Uterus (tissue), 4 donors: Measurements from ENCODE around the gene SDC1. TPM values are rescaled to one million over a fixed set of nuclear protein-coding genes. Genes with fewer than 3 reads are reported as not detected.

Experiments
- DNase-seq, 2 donors: peaks; one replicate each; pipeline ENCODE4 v3.0.0-alpha.2; 2019 to 2020
- H3K27ac ChIP-seq, 2 donors: fragments of 200-600 bp; sonication (generic); 1 replicate in 1 of 2; 2 replicates in 1 of 2; pipeline ENCODE4 v1.5.1; 2016 to 2018
- H3K27me3 ChIP-seq, 2 donors: fragments of 200-600 bp; sonication (generic); one replicate each; pipeline ENCODE4 v1.5.1; 2018 to 2019; ENCODE audit warnings: control low read depth in 1 of 2
- H3K36me3 ChIP-seq, 2 donors: fragments of 200-600 bp; sonication (generic); one replicate each; pipeline ENCODE4 v1.5.1; 2019; ENCODE audit warnings: control low read depth in 1 of 2
- H3K4me1 ChIP-seq, 2 donors: fragments of 200-600 bp; sonication (generic); one replicate each; pipeline ENCODE4 v1.5.1; 2018 to 2019; ENCODE audit warnings: control low read depth in 1 of 2
- H3K4me3 ChIP-seq, 2 donors: fragments of 200-600 bp; sonication (generic); 1 replicate in 1 of 2; 2 replicates in 1 of 2; pipeline ENCODE4 v1.5.1; 2018 to 2019; ENCODE audit warnings: mild to moderate bottlenecking in 1 of 2
- H3K9me3 ChIP-seq, 2 donors: fragments of 200-600 bp; sonication (generic); one replicate each; pipeline ENCODE4 v1.5.1; 2019; ENCODE audit warnings: control low read depth in 1 of 2
- CTCF ChIP-seq, 4 experiments: fragments of 200-600 bp in 2 of 4; fragments of 450-650 bp in 2 of 4; sonication (generic) in 2 of 4; IDR thresholded peaks; one replicate each; pipeline ENCODE4 v1.5.1; 2016 to 2019; ENCODE audit warnings: antibody characterized with exemption in 4 of 4, mild to moderate bottlenecking in 2 of 4, moderate library complexity in 1 of 4
- POLR2A ChIP-seq, 2 donors: fragments of 450-650 bp; IDR thresholded peaks; one replicate each; pipeline ENCODE4 v1.6.1; 2016; ENCODE audit warnings: antibody characterized with exemption in 2 of 2, mild to moderate bottlenecking in 1 of 2, moderate library complexity in 1 of 2
- intact Hi-C: fragments of 100-400 bp; cut with DNase I; formaldehyde crosslinking; loops from one replicate; pipeline ENCODE4 v1.15.1; 2023; ENCODE audit warnings: low total_unique reads
- total RNA-seq, 4 donors: library from RNA; depleted of rRNA in 3 of 4; stranded (reverse); fragments of >200 nt in 3 of 4; gene quantifications; one replicate each; pipeline versions ENCODE4 v1.1.0 to v1.2.4, GENCODE V29; 2014 to 2023
- donor health status: DM: yes; HTN: yes; CAD: no.

The SDC1 gene
- total RNA-seq, 4 donors from 2014 or later, result 0.29 to 30.1 (median 3.0) TPM; not detected in 1

- no peak for TF ChIP-seq POLR2A (IDR thresholded peaks at IDR 0.05)
- TF ChIP-seq CTCF (IDR thresholded peaks at IDR 0.05), result no peak
- H3K4me3 ChIP-seq, result no peak overlapping the region
- H3K27ac ChIP-seq, result no peak overlapping the region
- no peaks in the 10 kb centered on the region for H3K36me3 ChIP-seq
- DNase-seq, result no peak
- H3K4me1 ChIP-seq, result no peaks in the 10 kb centered on the region
- intact Hi-C loops, result no loop called here
- peaks cover 0 to 5% of the 10 kb centered on the region in 2 donors for H3K27me3 ChIP-seq
- H3K9me3 ChIP-seq, result no peaks in the 10 kb centered on the region
These were observed 67.6 kb downstream of the SDC1 start for GRCh38 chr2:20157193-20157891.

GRCh38 chr2:20156836-20157192, 68.1 kb downstream of the SDC1 start:
- TF ChIP-seq CTCF (IDR thresholded peaks at IDR 0.05) (no peak), POLR2A (IDR thresholded peaks at IDR 0.05) (no peak)

GRCh38 chr2:20156076-20156759, 68.7 kb downstream of the SDC1 start:
- DNase-seq, result no peak
- H3K4me1 ChIP-seq, result no peaks in the 10 kb centered on the region
- TF ChIP-seq POLR2A (IDR thresholded peaks at IDR 0.05), result no peak
- no peaks in the 10 kb centered on the region for H3K36me3 ChIP-seq
- H3K27ac ChIP-seq, result no peak overlapping the region
- peaks cover 0 to 5% of the 10 kb centered on the region in 2 donors for H3K27me3 ChIP-seq
- H3K4me3 ChIP-seq, result no peak overlapping the region
- H3K9me3 ChIP-seq, result no peaks in the 10 kb centered on the region
- intact Hi-C loops, result no loop called here

More at GRCh38 chr2:20156836-20157192, 68.1 kb downstream of the SDC1 start:
- intact Hi-C loops, result no loop called here
- Histone ChIP-seq H3K36me3 (no peaks in the 10 kb centered on the region), H3K27me3 (peaks cover 0 to 5% of the 10 kb centered on the region in 2 donors), H3K9me3 (no peaks in the 10 kb centered on the region), H3K4me3 (no peak overlapping the region), H3K27ac (no peak overlapping the region), H3K4me1 (no peaks in the 10 kb centered on the region)
- DNase-seq, result no peak

GRCh38 chr2:20153131-20153851, 71.6 kb downstream of the SDC1 start:
- intact Hi-C loops, result no loop called here
- no peak overlapping the region for H3K27ac ChIP-seq
- H3K9me3 ChIP-seq, result no peaks in the 10 kb centered on the region
- no peak overlapping the region for H3K4me3 ChIP-seq
- TF ChIP-seq POLR2A (IDR thresholded peaks at IDR 0.05), result no peak
- TF ChIP-seq CTCF (IDR thresholded peaks at IDR 0.05), result no peak
- no peaks in the 10 kb centered on the region for H3K4me1 ChIP-seq
- H3K27me3 ChIP-seq, result no peaks in the 10 kb centered on the region
- H3K36me3 ChIP-seq, result no peaks in the 10 kb centered on the region
- no peak for DNase-seq

DNA sequence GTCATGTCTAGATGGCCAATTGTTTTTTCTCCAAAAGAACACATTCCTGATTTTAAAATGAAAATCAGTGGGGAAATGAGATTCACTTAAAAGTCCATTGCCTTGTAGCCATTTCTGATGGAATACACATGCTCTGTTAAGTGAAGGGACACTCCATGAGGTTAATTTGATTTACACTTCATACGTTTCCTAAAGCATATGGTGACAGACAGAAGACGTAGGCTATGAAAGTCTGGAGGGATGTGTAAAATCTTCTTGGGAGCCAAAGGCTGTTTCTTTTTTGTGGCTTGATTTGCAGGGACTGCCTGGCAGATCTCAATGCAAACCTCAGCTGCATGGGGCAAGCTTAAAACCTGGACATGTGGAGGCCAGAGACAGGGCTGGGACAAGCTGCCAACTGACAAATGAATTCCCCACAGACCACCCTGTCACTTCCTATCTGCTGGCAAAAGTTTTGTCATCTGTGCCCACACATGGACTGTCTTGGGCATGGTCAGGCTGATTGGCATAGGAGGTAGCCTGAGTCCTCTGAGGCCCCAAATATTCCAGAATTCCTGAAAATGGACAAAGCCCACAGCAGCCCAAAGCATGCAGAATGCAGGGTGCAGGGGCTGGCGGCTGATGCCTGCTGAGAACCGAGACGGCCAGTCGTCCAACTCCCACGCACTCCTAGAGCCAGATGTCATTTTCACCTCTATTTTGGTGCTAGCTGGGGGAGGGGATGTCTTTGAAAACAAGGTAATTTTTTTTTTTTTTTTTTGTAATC, 73.9 kb downstream of the SDC1 start:
- TF ChIP-seq CTCF (IDR thresholded peaks at IDR 0.05) (no peak), POLR2A (IDR thresholded peaks at IDR 0.05) (no peak)
- no peaks in the 10 kb centered on the region for H3K9me3 ChIP-seq
- intact Hi-C loops, result no loop called here
- H3K36me3 ChIP-seq, result no peaks in the 10 kb centered on the region
- H3K27me3 ChIP-seq, result no peaks in the 10 kb centered on the region
- DNase-seq, result no peak
- H3K4me3 ChIP-seq, result no peak overlapping the region
- no peaks in the 10 kb centered on the region for H3K4me1 ChIP-seq
- no peak overlapping the region for H3K27ac ChIP-seq
